GM21737 (cell line): ENCODE measurements around the gene TCF4.

Experiments
- ATAC-seq: cut with Tn5 transposase; IDR thresholded peaks from one replicate; pipeline ENCODE4 v1.9.1; 2021; ENCODE audit warnings: mild to moderate bottlenecking, moderate library complexity; ENCODE audit not compliant: unreplicated experiment

Gene TCF4

DNA sequence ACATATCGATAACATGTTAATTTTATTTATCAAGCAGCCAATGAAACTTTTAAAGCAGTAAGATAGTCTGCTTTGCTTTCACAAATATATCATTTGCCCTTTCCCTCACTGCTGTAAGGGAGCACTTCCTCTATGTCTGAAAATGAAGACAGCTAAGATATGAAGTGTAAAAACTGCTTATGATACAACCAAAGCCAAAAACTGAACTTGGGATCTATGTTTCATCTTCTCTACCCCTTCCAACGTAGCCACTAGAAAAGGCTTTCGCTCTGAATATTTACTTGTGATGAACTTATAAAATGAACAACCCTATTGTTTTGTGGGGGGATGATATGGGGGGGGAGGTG is 140.3 kb downstream of the TCF4 start:
- no peak for ATAC-seq

- no peak for ATAC-seq
Observed at GRCh38 chr18:55446996-55447671, 140.9 kb downstream of the TCF4 start.

GRCh38 chr18:55444536-55444935 is 143.5 kb downstream of the TCF4 start:
- no peak for ATAC-seq

DNA sequence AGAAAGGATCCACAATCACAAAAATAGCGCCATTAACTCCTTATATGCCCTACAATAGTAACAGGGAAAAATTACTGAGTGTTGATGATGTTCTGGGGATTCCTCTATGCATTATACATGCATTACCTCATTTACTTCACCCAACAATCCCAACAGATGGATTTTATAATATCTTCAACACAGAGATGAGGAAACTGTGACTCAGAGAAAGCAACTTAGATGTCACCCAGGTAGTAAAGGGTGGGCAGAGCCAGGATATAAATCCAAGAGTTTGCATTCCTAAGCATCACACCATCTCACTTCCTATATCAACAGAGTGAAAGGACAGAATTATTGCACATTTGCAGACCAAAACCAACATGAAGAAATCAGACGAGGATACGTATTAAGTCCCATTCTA is 144.2 kb downstream of the TCF4 start:
- ATAC-seq, result no peak

GRCh38 chr18:55442561-55442960 is 145.4 kb downstream of the TCF4 start:
- no peak for ATAC-seq

- ATAC-seq, result no peak
Observed at GRCh38 chr18:55440988-55441387, 147.0 kb downstream of the TCF4 start.

DNA sequence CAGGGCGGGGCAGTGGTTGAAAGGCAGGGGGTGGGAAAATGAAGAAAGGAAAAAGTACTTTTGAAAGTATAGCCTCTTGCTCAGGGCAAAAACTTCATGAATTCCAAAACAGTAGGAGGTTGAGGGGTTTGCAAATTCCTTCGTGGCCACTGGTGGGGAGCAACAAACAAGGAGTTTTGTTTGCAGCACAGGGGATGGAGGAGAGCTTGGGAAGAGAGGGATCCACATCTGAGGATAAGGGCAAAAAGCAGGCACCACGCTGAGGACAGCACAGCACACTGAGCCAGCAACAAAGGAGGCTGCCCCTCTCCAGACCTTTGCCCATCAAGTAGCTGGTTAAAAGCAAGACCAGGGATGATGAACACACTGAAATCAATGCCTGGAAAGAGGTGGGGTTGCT is 148.9 kb downstream of the TCF4 start:
- no peak for ATAC-seq

GRCh38 chr18:55435592-55435991 is 152.4 kb downstream of the TCF4 start:
- ATAC-seq, result no peak

DNA sequence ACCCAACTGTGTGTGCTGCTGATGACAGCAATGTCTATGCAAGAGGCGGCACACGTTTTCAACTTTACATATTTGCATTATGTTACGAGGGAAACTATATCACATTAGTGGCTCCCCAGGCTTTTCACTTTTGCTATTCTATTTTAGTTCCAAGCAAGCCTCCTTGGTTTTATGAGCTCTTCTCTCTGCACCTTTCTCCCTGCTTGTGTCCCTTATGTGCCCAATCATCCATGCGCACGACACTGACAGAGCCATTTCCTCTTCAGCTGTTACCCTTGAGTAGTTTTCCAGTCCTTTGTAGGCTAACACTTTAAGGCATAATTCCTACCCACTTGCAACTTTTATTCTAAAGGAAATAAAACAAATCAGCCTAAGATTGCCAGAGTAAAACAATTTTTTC is 154.3 kb downstream of the TCF4 start:
- no peak for ATAC-seq

DNA sequence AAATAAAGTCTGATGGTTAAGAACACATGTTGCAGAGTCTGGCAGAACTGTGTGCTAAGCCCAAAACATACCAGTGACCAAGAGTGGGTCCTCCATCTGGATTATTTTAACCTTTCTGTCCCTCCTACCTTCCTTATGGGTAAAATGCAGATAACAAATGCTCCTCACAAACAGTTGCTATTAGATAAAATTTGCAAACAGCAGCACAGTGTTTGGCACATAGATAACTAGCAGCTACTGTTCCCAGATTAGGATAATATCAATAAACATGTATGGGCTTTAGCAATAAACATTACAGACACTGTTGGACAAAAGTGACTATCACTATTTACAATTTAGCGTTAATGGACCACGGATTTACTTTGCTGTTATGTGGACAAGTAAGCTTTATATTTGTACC is 154.9 kb downstream of the TCF4 start:
- no peak for ATAC-seq

- ATAC-seq, result no peak
Observed at GRCh38 chr18:55432307-55433040, 155.5 kb downstream of the TCF4 start.

DNA sequence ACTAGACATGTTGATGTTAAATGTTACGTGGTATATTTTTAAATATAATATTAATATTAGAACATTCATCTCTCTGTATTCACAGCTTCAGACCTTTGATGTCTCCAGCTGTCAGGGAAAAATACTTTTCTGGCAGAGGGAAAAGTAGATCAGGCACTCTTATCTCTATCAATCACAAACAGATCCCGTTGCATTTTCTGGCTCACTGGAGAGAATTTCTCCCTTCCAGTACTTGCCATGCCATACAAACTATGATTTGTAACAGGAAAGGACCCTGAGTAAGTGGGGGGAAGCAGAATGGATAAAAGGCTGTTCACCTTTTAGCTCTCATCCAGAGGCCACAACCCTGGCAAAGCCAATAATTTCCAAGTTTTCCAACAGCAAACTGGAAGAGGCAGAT is 158.0 kb downstream of the TCF4 start:
- ATAC-seq, result no peak

DNA sequence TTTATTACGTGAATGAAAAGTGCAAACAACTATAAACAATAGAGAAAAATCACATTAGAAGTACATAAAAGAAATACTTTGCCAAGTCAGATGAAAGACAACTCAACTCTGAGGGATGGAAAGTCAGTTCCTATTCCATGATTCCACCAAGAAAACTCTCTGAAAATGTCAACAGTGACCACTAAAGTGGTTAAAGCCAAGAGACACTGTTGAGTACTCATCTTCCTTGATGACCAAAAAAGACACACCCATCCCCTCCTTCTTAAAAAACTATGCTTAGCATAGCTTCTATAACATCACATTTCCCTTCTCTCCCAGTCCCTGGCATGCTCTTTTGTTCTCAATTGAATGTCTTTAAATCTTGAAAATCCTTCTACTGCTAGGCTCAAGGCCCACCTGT is 160.0 kb downstream of the TCF4 start:
- no peak for ATAC-seq

GRCh38 chr18:55425698-55426097 is 162.3 kb downstream of the TCF4 start:
- ATAC-seq, result no peak

DNA sequence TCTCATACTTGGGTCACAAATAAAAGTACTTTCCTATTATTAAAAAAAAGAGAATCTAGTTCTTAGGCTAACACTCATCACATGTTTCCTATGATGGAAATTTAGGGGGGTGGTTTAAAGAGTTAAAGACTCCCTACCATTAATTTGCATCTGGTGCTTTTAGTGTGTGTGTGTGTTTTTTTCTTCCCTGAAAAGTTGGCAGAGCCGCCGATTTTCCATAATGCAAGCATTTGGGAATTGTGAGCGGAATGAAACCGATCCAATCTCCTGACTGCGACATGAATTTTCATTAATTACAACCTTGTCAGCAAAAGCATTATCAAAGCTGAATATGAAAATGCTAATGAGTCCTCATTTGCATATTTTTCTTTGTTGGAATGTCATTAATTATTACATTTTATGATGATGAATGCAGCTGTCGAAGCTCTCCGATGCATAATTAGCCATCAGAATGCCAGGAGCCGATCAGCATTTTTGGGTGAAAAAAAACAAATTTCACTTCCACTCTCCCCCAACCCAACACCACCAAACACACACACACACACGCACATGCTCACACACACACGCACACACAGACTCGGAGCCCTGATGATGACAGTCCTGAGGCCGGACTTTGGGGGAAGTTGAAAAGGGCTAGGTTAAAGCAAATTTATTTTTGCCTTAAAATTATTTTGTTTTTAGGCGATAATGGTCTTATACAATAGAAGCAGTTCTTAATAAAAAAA is 165.4 kb downstream of the TCF4 start:
- ATAC-seq, result no peak

DNA sequence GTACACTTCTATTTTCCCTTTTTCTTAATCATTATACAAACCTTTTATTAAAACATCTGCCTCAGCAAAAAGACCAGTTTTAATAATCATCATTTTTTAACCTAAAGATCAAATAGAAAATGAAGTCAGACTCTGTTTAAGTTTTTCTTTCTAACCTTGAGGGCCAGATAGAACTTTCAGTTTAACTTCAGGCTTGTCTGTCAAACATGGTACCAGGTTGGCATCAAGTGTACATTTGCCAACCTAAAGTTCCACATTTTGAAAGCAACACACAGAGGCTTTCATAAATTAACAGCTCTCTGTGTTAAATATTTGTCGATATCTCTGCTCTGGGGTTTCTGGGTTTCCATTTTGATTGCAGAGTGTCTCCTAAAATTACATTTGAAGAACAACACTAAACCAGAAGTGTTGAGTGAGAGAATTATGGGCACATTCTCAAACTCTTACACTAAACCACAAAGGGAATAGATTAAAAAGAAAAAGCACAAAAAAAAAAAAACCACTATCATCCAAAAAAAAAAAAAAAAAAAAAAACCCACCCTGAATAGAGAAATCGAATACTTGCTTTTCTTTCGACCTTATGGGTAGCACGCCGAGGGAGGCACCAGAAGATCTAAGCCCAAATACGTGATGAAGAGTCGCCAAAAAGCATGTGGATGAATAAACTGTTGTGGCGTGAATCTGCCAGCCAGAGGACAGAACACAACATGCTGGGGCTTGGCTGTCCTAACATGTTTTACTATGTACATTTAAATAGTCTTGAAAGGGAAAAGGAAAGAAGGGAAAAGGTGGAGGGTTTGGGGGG is 166.2 kb downstream of the TCF4 start:
- ATAC-seq, result no peak

DNA sequence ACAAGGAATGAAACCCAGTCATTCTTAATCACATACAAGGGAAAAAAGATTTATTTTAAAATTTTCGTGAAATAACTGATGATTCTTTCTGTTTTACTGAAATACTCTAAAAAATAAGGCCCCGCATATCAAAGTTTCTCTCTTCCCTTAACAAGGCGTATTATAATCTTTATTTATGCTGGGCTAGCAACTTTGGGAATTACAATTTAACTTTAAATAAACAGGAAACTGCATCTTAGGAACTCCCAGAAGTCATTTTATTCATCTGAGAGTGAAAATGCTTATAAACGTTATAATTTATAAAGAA is 166.7 kb downstream of the TCF4 start:
- no peak for ATAC-seq

- ATAC-seq, result no peak
Observed at GRCh38 chr18:55420665-55421307, 167.2 kb downstream of the TCF4 start.

DNA sequence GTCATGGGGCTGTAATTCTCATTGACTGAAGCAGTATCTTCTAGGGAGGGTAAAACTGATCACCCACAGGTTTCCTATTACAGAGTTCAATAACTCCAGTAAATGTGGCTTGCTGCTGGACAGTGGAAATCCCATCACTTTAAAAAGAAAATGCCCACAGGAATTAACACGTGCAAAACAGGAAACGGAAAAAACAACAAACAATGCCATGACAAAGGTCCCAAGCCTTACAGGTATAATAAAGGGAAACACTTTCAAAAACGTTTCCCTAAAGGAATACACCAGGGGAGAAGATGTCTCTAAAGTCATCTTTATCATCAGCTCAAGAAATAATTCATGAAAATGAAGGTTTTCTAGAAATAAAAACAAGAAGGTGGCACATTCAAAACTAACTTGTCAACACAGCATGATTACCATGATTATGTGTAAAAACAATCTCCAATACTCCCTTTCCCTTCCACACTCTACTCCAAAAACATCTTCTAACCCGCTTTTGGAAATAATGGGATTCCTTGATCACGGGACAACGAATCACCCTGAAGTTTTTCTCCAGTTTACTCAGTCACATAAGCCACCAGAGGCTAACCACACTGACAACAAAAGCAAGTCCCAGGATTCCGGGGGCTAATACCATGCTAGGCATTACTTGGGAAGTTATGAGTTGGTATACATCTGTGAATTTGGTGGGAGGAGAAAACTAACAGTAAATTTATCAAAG is 167.9 kb downstream of the TCF4 start:
- ATAC-seq, result no peak

GRCh38 chr18:55419132-55419946 is 168.7 kb downstream of the TCF4 start:
- ATAC-seq, result no peak
